Jurkat, Clone E6-1 (cell line): ENCODE measurements around the gene BAG2.

Experiments used
- DNase-seq: peaks from one replicate; pipeline ENCODE4 v3.0.0-alpha.2; 2011; ENCODE audit warnings: low read depth, low spot score
- H3K4me3 ChIP-seq: 2 replicates; pipeline ENCODE4 v1.5.1; 2011; ENCODE audit warnings: mild to moderate bottlenecking, low read length, control low read depth, moderate library complexity

Gene BAG2

DNA sequence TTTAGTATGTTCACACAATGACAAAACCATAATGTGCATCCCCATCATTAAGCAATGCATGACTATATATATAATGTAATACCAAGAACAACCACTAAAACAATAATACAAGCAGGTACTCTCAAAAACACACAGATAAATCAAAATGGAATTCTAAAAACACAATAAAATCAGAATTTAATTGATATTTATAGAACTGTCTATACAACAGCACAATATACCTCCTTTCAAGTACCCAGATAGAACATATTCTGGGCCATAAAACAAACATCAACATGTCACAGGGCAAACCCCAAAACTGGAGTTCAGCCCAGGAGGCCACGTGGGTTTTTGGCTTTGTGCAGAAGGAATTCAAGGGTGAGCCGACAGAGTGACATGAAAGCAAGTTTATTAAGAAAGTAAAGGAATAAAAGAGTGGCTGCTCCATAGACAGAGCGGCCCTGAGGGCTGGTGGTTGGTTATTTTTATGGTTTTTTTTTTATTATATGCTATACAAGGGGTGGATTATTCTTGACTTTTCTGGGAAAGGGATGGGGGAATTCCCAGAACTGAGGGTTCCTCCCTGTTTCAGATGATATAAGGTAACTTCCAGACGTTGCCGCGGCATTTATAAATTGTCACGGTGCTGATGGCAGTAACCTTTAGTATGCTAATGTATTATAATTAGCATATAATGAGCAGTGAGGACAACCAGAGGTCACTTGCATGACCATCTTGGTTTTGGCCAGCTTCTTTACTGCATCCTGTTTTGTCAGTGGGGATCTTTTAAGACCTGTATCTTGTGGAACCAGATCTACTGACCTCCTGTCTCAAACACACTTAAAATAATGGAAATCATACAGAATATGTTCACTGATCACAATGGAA is 44.3 kb downstream of the BAG2 start:
- no peak for DNase-seq
- H3K4me3 ChIP-seq, result no peak overlapping the region

DNA sequence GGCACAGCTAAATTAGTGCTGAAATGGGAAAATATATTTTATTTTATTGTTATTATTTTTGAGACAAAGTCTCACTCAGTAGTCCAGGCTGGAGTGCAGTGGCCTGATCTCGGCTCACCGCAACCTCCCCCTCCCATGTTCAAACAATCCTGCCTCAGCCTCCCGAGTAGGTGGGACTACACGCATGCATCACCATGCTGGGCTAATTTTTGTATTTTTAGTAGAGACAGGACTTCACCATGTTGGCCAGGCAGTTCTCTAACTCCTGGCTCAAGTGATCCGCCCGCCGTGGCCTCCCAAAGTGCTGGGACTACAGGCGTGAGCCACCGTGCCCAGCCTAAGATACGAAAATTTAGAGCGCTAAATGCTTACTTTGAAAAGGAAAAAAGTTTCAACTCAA is 45.1 kb downstream of the BAG2 start:
- DNase-seq, result no peak

DNA sequence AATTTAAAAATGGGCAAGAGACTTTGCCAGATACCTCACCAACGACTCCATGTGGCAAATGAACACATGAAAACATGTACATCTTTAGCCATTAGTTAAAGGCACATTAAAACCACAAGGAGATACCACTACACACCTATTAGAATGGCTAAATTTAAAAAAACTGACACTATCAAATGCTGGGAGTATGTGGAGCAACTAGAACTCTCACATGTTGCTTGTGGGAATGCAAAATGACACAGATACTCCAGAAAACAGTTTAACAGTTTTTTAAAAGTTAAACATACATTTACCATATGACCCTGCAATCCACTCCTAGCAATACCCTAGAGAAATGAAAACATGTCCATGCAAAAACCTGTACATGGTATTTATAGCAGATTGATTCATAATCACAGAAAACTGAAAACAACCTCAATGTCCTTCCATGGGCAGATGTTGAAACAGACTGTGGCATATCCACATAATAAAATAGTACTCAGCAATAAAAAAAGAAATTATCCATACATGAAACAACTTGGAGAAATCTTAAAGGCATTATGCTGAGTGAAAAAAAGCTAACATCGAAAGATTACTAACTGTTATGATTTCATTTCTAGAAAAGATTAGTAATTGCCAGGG is 48.1 kb downstream of the BAG2 start:
- DNase-seq, result no peak
- H3K4me3 ChIP-seq, result no peak overlapping the region

More for the DNA sequence above, 45.1 kb downstream of the BAG2 start:
- H3K4me3 ChIP-seq, result no peak overlapping the region

DNA sequence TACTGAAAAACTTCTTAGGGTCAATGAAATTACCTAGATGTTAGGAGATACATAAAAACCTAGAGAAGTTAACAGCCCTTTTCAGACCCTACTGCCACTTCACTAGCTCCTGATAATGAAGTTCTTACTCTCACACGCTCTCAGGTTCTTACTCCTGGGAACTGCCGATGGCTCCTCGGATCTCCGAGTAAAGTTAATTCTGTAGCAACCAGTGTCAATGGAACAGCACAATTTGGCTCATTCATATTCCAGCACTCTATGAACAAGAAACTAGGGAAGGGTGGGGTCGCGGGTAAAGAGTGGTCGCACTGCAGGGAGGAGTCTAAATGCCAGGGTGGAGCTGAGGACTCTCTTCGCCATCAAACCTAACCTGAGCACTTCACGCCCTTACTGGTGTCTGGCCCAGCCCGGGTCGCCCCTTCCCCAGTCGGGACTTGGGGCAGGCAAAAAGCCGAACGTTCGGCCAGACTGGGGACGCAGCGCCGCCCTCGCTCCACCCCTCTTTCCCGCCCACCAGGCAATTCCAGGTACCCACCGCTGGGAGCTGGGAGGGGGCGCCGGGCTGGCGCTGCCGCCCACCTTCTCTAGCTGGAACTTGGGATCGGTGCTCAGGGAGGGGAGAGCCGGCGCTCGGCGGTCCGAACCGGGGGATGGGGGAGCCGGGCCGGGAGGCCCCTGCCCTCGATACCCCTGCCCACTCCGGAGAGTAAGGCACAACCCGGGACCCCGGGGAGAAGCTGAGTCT is 49.2 kb downstream of the BAG2 start:
- peak; percentile 44 for DNase-seq
- H3K4me3 ChIP-seq, result peak overlapping the region; percentile 84

DNA sequence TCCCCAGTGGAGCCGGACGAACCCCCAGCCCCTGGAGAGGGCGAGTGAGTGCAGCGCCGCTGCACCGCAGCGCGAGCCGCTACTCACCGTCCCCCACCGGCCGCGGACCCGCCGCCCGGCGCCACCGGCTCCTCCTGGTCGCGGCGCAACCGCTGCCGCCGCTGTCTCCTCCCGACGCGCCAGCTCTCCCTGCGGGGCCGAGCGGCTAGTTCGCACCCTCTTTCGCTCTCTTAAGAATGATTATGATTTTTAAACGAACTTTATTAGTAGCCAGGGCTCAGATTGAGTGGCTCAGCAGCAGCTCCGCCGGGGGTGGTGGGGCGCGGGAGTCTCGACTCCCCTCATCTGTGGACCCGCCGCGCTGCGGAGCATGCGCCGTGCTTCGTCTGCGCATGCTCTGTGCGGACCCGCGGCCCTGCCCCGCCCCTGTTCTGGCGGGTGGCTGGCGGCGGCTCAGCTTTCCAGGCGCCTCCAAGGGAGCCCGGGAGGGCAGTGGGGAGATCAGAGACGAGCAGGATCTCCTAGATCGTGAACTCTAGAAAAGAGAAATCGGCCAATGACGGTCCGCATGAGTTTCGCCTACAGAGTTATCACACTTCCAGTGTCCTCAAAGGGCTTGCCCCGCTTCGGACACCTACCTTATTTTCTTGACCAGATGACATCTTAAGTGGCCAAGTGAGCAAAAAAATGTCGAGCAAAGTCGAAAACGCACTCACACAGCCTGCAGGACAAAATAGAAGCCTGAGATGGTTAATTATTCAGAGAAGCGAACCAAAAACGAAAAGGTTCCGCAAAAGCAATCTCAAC is 50.0 kb downstream of the BAG2 start, which contains the start of gene RAB23:
TSS of gene RAB23 (minus strand) at position 372 of the 807 bp plus-strand sequence. CDS start 11,927 bp downstream, outside the sequence.
- peak within 1 kb of the TSS; percentile 84 for H3K4me3 ChIP-seq
- peak; percentile 64 for DNase-seq

DNA sequence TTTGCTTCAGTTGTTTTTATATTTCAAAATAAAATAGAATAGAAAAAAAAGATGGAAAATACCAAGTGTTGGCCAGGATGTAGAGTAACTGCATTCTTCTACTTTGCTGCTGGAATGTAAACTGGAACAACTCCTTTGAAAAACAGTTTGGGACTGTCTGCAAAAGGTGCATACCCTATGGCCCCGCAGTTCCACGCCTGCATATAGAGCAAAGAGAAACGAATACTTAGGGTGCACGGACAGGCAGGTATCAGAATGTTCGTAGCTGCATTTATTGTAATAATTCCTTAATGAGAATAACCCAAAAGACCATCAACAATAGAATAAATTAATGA is 50.6 kb downstream of the BAG2 start:
- no peak for DNase-seq
- peak overlapping the region; percentile 84 for H3K4me3 ChIP-seq

DNA sequence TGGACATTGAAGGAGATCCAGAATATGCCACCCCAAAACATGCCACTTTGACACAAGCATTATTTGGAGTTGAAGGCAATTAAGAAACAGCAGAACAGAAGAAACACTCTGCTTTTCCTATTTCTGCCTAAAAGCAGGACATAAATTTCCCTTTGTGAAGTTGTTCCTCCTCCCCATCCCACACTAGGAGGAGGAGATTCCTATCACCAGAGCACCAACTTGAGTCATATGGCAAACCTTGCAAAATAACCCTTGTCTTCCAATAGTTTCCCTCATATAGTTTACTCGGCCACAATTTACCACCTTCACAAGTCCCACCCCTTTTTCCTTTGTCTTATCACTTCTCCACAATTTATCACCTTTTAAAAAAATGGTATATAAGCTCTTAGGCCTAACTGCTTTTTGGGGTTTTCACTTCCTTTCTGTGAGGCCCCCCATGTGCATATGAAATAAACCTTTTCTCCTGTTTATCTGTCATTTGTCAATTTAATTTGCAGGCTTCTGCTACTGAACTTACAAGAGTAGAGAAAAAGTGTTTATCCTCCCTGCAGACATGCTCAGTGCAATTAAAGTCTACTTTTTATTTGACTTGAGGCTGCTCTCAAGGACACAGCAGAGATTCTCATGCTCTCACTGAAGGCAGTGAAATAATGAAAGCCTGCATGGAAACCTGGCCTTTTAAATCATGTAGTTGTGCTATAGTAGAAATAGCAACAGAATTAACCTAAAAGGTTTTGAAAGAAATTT is 52.8 kb downstream of the BAG2 start:
- DNase-seq, result no peak
- no peak overlapping the region for H3K4me3 ChIP-seq

DNA sequence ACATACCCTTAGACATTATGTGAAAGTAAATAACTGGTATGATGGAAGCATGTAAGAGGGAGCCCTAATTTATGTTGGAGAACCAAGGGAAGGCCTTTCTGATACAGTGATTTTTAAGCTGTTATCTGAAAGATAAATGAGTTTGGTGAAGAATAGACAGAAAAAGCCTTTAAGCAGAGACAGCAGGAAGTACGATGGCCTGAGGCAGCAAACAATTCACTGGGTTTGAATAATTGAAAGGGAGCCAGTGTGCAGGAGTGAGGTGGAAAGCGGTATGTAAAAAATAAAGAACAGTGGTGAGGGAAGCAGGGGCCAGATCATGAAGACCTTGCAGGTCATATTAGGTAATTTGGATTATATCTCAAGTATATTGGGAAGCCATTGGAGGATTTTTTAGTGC is 54.1 kb downstream of the BAG2 start:
- H3K4me3 ChIP-seq, result no peak overlapping the region
- DNase-seq, result no peak
